Left kidney (tissue), 2 donors: ENCODE measurements around the gene LRRC2. TPM values are rescaled to one million over a fixed set of nuclear protein-coding genes. Genes with fewer than 3 reads are reported as not detected.
A peak's percentile ranks its signal among the peaks of the same experiment; 100 is the strongest.
"Not testable (repeated sequence)": the region's sequence is repeated elsewhere in the genome, so short reads cannot be mapped to it uniquely, and the experiment has no call there.

Source experiments
- DNase-seq: peaks from one replicate; pipeline ENCODE4 v3.0.0-alpha.2; 2013
- polyA plus RNA-seq: library from polyadenylated mRNA; unstranded; fragments of 120-200 nt; gene quantifications from one replicate; pipeline ENCODE4 v1.2.1, GENCODE V29; 2013; ENCODE audit not compliant: insufficient read length

Gene LRRC2
- polyA plus RNA-seq, 1 donor, result 1.8 TPM

DNA sequence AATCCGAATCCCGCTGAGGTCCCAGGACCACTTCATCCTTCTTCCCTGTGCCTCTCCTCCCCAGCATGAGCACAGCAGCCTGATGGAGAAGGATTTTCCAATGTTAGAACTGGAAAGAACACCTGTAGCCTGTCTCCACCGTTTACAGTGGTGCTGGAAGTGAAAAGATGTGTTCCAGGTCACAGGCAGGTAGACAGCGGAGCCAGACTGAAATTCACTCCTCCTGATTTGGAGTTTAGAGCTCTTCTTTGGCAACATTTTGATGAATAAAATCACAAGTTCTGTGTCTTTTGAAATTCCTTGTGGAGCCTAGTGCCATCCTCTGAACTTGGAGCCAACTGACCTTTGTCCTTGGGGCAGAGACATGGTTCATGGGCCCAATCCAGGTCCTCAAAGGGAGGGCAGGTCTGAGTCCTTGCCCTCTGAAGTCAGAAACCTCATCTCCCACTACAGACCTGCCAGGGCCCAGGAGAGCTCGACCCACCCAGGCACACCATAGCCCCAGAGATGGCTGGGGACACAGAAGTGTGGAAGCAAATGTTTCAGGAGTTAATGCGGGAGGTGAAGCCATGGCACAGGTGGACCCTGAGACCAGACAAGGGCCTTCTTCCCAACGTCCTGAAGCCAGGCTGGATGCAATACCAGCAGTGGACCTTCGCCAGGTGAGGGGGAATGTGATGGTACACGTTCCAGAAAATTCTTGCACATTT lies 68.4 kb downstream of the LRRC2 start, which contains the start of gene RTP3:
Gene RTP3 (plus strand): TSS at position 421 of the 710 bp plus-strand sequence. CDS start 87 bp downstream, at position 508.
- no peak for DNase-seq

DNA sequence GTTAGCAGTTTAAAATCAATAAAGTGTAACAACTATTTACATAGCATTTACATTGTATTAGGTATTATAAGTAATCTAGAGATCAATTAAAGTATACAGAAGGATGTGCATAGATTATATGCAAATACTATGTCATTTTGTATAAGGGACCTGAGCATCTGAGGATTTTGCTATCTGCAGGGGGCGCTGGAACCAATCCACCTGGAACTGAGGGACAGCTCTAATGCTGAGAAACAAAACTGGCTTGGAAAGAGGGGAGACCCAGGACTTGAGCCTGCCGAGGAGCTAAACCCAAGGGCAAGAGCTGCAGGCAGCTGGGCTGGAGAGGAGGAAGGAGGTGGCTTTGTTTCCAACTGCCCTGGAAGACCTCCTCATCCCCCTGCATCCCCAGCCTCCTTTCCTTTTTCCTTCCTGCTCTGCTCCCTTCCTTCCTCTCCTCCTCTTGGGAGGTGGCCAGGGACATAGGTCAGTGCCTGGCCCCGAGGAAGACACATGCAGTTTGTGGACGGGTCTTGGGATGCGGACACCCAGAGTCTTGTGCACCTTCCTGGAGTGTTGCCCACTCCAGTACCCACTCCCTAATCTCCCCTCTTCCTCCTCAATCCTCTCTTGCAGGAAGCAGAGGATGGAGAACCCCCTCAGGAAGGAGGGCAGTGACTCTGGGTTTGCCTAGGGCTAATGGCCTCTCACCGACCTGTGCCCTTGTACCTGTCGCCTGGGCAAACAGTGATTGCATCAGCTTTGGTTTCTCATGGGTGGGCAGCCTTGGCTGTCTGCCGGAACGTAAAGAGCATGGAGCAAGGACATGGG lies 69.2 kb downstream of the LRRC2 start:
- no peak for DNase-seq

DNA sequence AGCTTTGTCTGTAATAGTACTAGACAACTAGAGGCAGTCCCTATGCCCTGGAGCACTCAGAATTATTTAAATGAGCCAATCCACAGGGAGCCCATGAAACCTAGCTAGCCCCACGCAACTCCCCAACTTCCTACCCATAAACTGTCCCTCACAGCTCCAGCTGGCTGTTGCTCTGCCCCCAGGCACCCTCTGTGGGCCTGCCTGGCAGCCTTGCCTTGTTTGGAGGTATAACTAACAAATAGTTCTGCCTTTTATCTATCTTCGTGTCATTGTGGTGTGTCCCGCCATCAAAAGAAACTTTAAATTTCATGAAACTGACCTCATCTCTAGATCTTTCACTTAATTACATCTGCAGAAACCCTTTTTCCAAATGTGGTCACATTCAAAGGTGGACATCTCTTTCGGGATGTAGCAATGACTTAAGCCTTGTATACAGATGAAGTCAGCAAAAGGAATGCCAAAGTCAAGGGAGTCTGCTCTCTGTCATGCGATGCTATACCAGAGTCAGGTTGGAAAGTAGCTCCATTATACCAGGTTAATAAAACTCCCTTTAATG lies 70.1 kb downstream of the LRRC2 start:
- DNase-seq, result no peak

DNA sequence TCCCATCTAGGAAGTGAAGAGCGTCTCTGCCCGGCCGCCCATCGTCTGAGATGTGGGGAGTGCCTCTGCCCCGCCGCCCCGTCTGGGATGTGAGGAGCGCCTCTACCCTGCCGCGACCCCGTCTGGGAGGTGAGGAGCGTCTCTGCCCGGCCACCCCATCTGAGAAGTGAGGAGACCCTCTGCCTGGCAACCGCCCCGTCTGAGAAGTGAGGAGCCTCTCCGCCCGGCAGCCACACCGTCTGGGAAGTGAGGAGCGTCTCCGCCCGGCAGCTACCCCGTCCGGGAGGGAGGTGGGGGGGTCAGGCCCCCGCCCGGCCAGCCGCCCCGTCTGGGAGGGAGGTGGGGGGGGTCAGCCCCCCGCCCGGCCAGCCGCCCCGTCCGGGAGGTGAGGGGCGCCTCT lies 71.6 kb downstream of the LRRC2 start:
- DNase-seq, result not testable (repeated sequence)

DNA sequence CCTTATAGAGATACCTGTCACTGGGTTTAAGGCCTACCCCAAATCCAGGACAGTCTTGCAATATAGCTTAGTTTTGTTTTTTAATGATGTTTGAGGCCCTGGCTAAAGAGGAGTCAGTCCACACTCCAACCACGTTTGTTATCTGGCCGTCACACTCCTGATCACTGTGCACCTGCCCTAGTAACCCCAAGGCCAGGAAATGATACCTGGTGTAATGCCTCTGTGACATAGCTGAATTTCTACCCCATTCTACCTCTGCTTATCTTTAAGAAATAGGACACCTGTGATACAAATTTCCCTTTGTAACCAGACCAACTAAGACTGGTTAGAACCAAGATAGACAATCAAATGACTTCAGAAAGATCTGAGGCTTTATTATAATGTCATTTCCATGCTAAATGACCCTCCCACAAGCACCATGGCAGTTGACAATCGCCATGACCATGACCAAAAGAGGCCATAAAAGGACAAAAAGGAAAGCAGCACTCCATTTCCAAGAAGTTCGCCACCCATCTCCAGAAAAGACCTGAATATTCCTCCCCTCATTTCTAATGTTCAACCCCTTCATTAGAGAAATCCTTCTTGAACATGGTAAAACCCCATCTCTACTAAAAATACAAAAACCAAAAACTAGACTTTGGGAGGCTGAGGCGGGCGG lies 73.1 kb downstream of the LRRC2 start:
- no peak for DNase-seq

DNA sequence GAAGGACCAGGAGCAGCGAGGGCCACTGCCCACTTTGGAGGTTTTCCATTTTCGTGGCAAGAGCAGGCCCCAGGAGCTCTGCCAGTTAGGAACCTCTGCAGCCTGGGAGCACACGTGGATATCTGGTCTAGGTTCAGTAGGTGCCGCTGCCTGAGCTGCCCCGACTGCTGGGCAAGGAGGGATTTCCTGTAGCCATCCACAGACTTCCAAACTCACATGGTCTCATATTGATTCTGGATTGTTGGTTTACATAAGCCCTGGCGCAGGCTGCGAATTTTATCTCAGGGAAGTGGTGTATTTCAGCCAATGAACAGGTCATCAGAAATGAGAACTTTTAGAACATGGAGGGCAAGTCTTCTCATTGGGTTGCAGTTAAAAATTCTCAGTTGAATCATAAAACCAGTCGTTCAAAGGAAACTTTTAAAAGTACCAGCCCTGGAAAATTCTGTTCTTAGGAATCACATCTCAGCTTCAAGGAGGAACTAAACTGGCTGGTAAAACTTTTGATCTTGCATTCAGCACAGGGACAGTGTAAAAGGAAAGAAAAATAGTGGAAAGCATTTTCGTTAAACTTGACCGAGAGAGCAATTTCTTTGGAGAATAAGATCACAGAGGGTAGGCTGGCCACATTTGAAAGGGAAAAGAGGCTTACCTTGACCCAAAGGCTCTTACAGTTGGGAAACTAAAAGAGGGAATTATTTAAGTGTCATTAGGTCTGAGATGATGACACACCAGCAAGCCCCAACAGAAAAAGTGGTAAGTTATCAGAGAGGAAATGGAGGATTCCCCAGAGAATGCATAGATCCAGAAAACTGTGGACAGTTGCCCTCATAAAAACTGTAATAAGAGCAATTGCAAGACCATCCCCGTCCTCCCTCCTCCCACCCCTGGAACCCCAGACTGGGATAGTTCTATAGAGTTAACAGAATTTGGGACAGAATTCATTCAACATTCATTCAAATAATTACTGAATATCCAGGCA lies 74.7 kb downstream of the LRRC2 start:
- DNase-seq, result no peak

DNA sequence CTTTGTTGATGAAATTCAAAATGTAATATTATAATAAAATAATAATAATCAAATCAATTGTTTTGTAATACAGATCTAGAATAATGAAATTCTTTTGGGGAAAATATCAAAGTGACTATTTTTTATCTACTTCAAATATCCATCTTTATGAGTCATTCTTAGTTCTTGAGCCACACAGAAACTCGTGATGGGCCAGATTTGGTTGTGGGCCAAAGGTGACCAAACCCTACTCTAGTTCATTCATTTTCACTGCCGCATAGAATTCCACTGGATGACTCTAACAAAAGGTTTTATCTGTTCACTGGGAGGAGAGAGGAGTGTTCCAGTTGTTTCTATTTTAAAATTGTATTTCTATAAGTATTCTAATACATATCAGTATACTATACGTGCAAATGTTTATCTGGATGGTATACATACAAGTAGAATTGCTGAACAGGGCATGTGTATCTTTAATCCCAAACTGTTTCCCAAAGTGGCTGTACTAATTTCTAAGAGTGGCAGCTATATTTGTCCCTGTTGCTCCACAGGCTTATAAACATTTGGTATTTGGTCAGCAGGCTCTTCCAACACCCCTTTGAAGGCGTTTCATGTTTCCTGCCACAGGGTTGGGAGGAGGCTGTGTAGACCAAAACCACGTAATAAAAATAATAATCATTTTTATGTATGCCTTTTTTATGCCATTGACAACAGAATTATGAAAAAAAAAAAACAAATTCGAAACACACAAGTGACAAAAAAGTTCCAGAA lies 75.6 kb downstream of the LRRC2 start:
- DNase-seq, result no peak

DNA sequence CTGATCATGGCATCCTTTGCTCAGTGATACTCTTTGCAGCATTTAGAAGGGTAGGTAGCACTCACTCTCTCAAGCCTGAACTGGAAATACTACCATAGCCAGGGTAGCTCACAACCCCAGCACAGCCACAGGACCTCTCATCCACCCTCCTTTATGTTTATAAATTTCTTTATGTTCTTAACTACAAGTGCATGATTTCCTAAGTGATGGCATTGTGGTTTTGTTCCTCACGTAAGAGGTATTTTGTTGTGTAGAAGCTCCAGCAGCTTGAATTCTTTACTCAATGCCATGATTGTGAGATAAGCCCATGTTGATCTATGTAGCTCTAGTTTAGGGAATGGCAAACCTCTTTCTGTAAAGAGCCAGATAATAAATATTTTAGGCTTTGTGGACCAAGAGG lies 76.2 kb downstream of the LRRC2 start:
- no peak for DNase-seq

DNA sequence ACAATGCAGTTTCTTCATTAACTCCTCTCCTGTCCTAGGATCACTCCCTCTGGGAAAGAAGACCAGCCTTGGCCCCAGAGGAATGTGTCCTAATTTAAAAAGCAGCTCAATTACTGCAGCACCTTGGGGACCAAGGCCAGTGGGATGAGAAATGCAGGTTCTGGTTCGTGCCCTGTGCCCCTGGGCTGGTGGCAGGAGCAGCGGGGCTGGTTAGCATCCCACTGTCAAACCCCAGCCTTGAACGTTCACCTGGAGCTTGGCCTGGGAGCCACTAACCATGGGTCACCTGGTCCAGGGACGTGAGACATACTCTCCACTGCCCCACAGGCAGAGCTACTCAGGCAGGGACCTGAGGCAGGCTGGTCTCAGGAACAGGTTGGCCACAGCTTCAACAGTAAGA lies 76.7 kb downstream of the LRRC2 start:
- no peak for DNase-seq

DNA sequence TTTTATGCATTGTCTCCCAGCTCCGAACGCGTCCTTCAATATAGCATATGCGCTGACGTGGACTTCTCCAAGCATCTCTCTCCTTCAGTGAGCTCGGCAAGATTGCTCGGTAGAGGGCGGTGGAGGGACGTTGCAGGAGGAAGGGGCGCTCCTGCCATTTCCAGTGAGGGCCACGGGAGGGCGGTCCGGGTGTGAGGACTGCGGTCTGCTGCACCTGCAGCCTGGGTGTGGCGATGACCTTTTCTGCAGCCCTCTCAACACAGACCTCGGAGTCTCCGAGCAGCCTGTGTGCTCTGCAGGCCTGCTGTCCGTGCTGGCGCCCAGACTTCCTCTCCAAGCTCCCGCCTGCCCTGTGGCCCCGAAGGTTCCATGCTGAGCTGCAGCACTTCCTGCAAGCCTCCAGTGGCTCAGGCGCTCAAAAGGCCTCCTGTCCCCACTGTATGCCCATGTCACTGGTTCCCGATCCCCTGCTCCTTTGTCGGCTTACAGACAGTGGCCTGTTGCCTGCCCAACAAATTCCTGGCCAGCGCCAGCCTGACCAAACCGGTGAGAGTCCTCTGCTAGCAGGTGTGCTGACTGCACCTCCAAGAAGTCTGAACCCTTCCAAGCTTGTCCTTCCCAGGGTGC lies 77.3 kb downstream of the LRRC2 start:
- peak; percentile 89 for DNase-seq

DNA sequence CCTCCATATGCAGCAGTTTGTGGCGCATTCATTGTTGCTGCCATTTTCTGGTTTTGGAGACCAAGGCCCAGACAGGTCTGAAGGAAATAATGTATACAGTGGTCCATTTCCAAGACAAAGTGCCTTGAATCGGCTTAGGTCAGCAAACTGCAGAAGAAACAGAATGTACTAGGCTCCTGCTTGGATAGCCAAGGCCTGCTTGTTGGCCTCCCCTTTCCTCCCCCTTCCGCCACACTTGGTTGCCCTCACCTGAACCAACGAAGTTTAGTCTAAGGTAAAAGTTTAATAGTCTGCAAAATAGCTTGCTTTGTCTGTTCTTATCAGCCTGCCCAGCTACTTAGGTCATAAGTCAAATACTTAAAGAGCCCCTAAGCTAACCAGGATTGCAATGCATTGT lies 80.3 kb downstream of the LRRC2 start:
- DNase-seq, result no peak

DNA sequence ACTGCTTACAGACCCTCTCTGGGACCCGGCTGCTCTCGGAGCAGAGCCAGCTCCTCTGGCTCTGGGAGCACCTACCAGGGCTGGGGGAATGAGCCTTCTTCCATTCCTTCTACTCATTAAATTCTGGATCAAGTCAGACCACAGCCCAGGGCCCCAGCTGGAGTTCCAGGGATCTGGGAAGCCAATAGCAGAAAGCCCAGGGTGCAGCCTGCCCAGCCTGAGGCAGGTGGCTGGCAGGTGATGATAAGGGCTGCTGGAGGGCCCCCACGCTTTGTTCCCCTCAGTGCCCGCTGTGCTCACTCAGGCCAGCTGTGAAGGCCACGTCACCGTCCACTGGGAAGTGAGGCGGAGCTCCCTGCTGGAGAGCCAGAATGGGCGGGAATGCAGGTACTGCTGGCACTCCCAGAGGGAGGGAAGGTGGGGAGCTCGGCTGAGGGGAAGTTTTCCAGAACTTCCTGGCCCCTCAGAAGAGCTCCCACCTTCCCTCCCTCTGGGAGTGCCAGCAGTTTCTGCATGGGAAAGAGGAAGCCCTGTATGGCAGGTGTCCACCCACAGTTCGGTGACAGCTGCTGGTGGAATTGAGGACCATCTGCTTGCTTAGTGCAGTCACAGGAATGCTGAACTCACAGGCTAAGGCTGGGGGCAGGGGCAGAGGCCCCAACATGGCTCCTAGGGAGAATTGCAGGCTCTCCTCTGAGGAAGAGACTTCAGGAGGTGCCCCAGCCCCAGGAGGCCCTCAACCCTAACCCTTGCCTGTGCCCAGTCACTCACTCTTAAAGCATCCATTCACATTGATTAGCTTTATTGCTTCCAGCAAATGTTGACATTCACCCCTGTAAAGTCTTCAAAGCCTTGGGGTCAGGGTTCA lies 81.0 kb downstream of the LRRC2 start:
- DNase-seq, result peak; percentile 41

DNA sequence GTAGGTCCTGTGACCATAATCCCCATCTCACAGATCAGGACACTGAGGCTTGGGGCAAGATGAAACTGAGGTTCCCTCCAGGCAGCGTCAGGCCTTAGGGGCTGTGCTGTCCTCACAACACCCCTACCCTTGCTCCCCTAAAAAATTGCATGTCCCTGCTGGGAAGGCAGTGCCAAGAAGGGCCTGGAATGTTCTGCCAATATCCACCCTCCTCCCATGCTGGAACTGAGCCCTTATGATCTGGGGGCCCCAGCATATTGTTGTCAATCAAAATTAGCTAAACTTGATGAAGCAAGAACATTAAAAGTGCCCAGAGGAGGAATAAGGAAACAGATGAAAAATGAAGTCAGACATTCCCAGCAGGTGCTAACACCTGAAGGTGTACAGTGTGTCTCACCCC lies 81.7 kb downstream of the LRRC2 start:
- no peak for DNase-seq

DNA sequence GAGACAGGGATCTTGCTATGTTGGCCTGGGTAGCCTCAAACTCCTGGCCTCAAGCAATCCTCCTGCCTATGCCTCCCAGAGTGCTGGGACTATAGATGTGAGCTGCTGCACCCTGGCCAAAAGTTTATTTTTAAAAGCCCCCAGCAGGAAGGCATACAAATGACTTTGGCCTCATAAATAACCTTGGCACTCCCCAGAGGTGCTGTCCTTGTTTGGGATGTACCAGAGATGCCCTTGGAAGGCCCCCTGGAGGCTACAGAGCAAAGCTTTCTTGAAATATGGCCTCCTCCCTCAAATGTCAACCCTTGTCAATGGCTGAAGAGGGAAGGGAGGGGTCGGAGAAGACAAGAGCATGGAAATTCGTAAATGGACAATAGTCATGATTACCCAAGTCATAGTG lies 82.3 kb downstream of the LRRC2 start:
- no peak for DNase-seq

DNA sequence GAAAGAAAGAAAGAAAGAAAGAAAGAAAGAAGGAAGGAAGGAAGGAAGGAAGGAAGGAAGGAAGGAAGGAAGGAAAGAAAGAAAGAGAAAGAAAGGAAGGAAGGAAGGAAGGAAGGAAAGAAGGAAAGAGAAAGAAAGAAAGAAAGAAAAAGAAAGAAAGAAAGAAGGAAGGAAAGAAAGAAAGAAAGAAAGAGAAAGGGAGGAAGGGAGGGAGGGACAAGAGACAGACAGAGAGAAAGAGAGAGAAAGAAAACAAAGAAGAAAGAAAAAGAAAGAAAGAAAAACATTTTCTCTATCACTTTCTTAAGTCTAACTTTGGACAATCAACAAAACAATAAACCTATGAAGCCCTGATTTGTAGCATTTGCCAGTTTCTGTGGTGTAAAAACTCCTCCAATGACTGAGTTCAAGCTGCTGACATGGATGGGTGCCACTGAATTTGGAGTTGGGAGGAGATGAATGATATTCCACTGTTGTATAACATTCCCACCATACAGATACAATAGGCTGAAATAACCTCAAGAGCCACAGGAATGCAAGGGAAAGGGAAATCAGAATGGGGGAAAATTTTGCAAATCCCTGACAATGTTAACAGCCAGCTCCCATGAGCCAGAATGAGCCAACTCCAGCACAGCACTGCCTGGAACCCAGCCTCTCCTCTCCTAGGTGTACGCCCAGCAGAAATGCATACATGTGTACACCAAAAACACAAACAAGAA lies 83.3 kb downstream of the LRRC2 start:
- DNase-seq, result no peak

DNA sequence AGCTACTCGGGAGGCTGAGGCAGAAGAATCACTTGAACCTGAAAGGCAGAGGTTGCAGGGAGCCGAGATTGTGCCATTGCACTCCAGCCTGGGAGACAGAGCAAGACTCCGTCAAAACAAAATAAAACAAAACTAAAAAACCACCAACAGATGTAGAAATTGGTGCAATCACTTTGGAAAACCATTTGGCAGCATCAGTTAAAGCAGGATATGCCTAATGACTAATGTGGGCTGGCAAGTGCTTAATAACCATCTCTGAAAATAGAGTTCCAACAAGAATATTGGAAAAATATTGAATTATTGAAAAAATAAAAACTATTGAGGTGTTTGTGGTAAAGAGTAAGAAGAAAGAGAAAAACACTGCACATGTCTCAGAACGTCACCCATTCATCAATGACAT lies 84.5 kb downstream of the LRRC2 start:
- DNase-seq, result no peak

DNA sequence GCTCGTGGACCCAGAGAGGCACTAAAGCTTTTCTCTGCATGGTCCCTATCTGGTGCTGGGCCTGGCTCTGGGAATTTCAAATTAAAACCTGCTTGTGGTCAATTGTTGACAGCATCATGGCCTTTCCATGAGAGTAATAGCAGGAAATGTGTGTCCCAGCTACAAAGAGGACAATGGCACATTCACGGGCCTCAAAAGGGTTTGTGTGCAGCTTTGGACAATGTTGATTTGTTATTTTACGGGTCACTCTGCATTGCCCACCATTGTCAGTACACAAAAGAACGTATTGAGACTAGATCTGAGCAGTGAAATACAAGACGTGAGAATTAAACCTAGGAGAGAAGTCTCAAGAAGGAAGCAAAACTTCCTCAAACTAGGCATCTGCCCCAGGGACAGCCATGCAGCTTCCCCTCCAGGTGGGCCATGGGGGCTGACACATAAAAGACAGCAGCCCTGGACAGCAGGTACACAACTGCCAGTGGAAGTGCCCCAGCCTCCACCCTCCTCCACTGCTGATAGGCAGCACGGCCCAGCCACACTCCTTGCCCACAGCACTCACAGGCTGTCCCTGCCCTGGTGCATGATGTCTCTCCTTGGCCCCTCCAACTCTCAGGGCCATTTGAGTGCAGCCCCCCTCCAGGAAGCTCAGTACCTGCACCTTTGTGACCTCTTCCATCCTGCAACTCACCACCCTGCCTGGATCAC lies 85.5 kb downstream of the LRRC2 start:
- no peak for DNase-seq

DNA sequence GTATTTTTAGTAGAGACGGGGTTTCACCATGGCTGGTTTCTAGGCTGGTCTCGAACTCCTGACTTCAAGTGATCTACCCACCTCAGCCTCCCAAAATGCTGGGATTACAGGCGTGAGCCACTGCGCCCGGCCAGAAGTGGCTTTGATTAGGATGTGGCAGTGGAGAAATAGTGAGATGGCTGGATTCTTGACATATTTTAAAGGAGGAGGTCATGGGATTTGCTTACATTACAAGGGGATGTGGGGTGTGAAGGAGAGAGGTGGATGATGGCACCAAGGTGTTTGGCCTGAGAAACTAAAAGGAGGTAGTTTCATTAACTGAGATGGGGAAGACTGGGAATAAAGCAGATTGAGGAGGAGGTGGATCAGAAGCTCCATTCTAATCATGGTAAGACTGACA lies 86.4 kb downstream of the LRRC2 start:
- DNase-seq, result no peak
